ENCODE data around the gene CISH. TPM values are rescaled to one million over a fixed set of nuclear protein-coding genes. Genes with fewer than 3 reads are reported as not detected.

Gene CISH
- 10 to 100 TPM; 30.8 to 43.8 (median 34.4) TPM for polyA plus RNA-seq (ENCODE audit: insufficient read length in 3 of 3)
- long read RNA-seq, donor 1, full-length matches to known transcripts, result 21 of 21 reads
- long read RNA-seq, donor 1, partial matches to known transcripts, result 0 of 21 reads
- long read RNA-seq, donor 1, other reads (novel, unspliced or antisense), result 0 of 21 reads
- long read RNA-seq, donor 2, full-length matches to known transcripts, result 12 of 12 reads
- long read RNA-seq, donor 2, partial matches to known transcripts, result 0 of 12 reads
- long read RNA-seq, donor 2, other reads (novel, unspliced or antisense), result 0 of 12 reads
- long read RNA-seq, donor 3, full-length matches to known transcripts, result 28 of 28 reads
- long read RNA-seq, donor 3, partial matches to known transcripts, result 0 of 28 reads
- long read RNA-seq, donor 3, other reads (novel, unspliced or antisense), result 0 of 28 reads
- long read RNA-seq, donor 4, full-length matches to known transcripts, result 27 of 27 reads
- long read RNA-seq, donor 4, partial matches to known transcripts, result 0 of 27 reads
- long read RNA-seq, donor 4, other reads (novel, unspliced or antisense), result 0 of 27 reads
- long read RNA-seq, donor 5, full-length matches to known transcripts, result 18 of 18 reads
- long read RNA-seq, donor 5, partial matches to known transcripts, result 0 of 18 reads
- long read RNA-seq, donor 5, other reads (novel, unspliced or antisense), result 0 of 18 reads
- long read RNA-seq, donor 6, full-length matches to known transcripts, result 13 of 13 reads
- long read RNA-seq, donor 6, partial matches to known transcripts, result 0 of 13 reads
- long read RNA-seq, donor 6, other reads (novel, unspliced or antisense), result 0 of 13 reads
- long read RNA-seq, donor 7, full-length matches to known transcripts, result 49 of 49 reads
- long read RNA-seq, donor 7, partial matches to known transcripts, result 0 of 49 reads
- long read RNA-seq, donor 7, other reads (novel, unspliced or antisense), result 0 of 49 reads
- long read RNA-seq, donor 8, transcript CISH-201 (3 exons, 2,043 nt), result major isoform, 9 of 9 reads
- long read RNA-seq, donor 8, partial matches to known transcripts, result 0 of 9 reads
- long read RNA-seq, donor 8, other reads (novel, unspliced or antisense), result 0 of 9 reads
- long read RNA-seq, donor 9, full-length matches to known transcripts, result 36 of 36 reads
- long read RNA-seq, donor 9, partial matches to known transcripts, result 0 of 36 reads
- long read RNA-seq, donor 9, other reads (novel, unspliced or antisense), result 0 of 36 reads
- long read RNA-seq, donor 10, full-length matches to known transcripts, result 30 of 30 reads
- long read RNA-seq, donor 10, partial matches to known transcripts, result 0 of 30 reads
- long read RNA-seq, donor 10, other reads (novel, unspliced or antisense), result 0 of 30 reads
- long read RNA-seq, donor 11, full-length matches to known transcripts, result 25 of 25 reads
- long read RNA-seq, donor 11, partial matches to known transcripts, result 0 of 25 reads
- long read RNA-seq, donor 11, other reads (novel, unspliced or antisense), result 0 of 25 reads
- long read RNA-seq, donor 12, full-length matches to known transcripts, result 15 of 15 reads
- long read RNA-seq, donor 12, partial matches to known transcripts, result 0 of 15 reads
- long read RNA-seq, donor 12, other reads (novel, unspliced or antisense), result 0 of 15 reads
- long read RNA-seq, donor 13, full-length matches to known transcripts, result 13 of 13 reads
- long read RNA-seq, donor 13, partial matches to known transcripts, result 0 of 13 reads
- long read RNA-seq, donor 13, other reads (novel, unspliced or antisense), result 0 of 13 reads
- long read RNA-seq, donor 14, result 0 reads
- long read RNA-seq, donor 15, full-length matches to known transcripts, result 36 of 36 reads
- long read RNA-seq, donor 15, partial matches to known transcripts, result 0 of 36 reads
- long read RNA-seq, donor 15, other reads (novel, unspliced or antisense), result 0 of 36 reads
- long read RNA-seq, donor 16, full-length matches to known transcripts, result 24 of 50 reads
- long read RNA-seq, donor 16, partial matches to known transcripts, result 26 of 50 reads
- long read RNA-seq, donor 16, other reads (novel, unspliced or antisense), result 0 of 50 reads

- peak; percentile 97 for DNase-seq
Measured at GRCh38 chr3:50611464-50612233, at the start of gene CISH. CISH (minus strand) TSS chr3:50611774; CDS start chr3:50611650, 124 bp downstream.

DNA sequence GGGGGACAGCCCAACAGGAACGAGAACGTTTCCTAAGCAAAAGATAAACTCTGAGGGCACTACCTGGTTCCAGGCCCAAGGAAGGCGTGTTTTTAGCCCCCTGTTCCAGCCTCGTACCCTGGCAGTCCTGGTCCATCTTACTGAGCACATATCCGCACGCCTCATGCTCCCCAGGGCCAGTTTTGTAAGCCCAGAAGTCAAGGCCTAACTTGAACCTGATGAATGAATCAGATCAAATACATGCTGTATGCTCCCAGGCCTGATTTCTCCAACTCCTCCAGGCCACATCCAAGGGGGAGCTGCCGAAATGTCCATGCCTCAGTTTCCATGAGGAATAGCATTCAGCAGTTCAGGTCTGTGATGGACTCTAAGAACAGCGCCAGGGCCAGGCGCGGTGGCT is 48.8 kb upstream of the CISH start:
- no peak for DNase-seq

DNA sequence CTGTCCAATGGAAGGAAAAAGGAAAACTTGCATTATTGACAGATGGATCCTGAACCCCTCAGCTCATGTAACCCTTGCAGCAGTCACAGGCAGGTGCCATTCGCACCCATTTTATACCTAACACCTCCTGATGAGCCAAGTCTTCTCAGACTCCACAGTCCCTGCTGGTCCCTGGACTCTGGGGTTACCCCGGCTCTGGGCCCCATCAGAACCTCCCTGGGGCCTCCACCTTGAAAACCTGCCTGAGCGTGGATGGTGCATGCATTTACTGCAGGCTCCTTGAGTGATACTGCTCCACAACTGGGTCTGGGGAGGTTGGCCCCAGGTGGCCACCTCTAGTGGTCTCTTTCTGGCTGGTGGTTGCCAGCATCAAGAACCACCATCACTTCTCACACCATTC is 47.3 kb upstream of the CISH start:
- no peak for DNase-seq

- DNase-seq, result no peak
Measured at GRCh38 chr3:50658416-50658815, 46.8 kb upstream of the CISH start.

- no peak for DNase-seq
Measured at GRCh38 chr3:50657816-50658215, 46.2 kb upstream of the CISH start.

DNA sequence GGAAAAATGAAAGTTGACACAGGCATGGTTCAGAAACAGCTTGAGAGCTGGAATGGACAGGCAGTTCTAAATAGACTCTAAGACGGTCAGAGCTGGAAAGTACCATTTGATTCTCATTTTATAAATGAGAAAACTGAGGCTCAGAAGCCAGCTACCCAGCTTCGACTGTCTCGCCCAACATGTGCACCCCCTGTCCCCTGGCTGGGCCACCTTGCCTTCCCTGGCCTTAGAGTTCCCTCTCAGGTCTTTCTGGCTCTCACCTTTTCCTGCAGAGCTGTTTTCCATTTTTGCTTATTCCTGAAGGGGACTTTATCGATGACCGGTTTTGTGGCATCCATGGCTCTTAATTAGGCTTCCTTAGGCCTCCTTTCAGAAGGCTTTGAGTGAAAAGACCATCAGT is 45.8 kb upstream of the CISH start:
- DNase-seq, result no peak

- DNase-seq, result no peak
Measured at GRCh38 chr3:50656417-50657195, 45.0 kb upstream of the CISH start.

DNA sequence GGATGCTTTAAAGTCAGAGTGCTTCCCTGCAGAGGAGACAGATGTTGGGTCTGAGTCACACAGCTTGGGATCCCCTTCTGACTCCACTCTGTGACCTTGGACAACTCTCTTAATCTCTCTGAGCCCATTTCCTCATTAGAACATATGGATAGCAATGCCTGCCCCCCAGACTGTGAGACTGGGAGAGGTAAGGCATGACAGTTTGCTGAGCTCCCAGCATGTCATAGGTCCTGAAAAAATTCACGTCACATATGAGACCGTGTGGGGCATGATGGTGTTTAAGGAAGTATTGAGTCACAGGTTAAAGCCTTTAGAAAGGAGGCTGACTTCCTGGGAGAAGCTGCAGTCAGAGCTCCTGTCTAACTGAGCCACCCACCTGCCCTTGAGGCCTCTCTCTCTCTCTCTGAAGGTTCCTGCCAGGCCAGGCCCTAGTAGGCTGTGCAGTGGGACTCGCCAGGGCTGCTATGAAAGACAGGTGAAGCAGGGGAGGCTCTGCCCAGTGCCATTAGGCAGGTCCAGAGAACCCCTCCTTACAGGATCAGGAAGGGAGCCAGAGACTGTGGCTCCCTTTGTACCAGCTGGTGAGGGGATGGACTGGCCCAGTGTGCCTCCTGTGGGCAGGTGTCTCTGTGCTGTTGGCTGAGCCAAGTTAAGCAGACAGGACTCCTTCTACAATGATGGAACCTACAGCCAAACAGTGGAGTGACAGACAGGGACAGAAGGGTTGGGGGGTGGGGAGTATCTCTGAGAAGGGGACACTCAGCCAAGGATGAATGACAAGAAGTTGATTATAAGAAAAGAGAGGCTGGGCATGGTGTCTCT is 43.6 kb upstream of the CISH start:
- no peak for DNase-seq

GRCh38 chr3:50653937-50654595 is 42.5 kb upstream of the CISH start:
- DNase-seq, result no peak

DNA sequence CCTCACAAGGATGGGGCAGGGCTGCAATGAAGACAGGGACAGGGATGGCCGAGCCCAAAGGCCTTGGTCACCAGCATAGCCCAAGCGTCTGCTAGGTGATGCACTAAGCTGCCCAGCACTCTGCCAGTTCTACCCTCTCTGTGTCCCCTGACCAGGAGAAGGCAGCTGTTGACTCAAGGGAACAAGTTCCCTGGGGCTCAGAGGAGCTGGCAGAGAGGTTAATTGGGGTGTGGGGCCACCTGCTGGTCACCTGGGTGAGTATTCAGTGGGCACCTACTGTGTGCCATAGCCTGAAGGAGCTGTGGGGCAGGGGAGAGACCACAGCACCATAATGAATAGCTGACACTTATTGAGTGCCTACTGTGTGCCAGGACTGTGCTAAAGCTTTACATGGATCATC is 41.1 kb upstream of the CISH start:
- no peak for DNase-seq

GRCh38 chr3:50651920-50652529 is 40.5 kb upstream of the CISH start:
- no peak for DNase-seq

- no peak for DNase-seq
Measured at GRCh38 chr3:50651445-50651844, 39.9 kb upstream of the CISH start.

GRCh38 chr3:50650018-50650417 is 38.4 kb upstream of the CISH start:
- DNase-seq, result no peak

- no peak for DNase-seq
Measured at GRCh38 chr3:50649451-50649931, 37.9 kb upstream of the CISH start.

DNA sequence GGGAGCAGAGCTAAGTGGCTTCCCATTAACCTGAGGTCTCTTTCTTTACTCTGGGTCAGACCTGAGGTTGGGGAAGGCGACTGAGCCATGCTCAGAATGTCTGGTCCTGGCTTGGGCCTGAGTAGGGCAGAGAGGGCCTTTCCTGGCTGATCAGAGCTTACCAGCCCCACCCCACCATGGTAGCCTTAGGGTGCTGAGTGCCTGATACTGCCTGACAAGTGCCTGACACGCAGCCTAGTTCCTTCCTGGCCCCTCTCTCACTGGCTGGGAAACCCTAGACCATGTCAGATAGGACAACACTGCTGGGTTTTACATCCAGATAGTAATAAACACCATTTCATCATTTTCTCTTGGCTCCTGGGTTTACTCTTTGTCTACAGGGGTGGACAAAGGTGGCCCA is 37.4 kb upstream of the CISH start:
- no peak for DNase-seq

- no peak for DNase-seq
Measured at GRCh38 chr3:50648313-50648712, 36.7 kb upstream of the CISH start.

DNA sequence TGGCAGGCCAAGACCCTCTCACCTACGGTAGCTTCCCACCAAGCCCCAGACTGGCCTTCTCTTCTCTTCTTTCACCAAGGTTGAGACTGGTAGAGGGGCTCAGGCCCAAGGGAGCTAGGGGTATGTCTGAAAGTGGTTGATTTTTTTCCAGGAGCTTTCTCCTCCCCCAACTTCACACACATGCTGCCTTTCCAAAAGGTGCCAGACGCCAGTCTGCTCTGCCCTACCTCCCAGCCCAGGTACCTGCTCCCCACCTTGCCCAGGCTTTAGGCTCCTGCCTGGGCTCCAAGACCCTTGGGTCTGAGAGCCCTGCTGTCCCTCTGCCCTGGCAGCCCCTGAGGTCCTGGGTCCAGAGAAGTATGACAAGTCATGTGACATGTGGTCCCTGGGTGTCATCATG is 33.8 kb upstream of the CISH start:
- no peak for DNase-seq
